K562 (cell line): ENCODE results near the gene CALD1. TPM values are rescaled to one million over a fixed set of nuclear protein-coding genes. Genes with fewer than 3 reads are reported as not detected.

Experiments
- ATAC-seq: fragments of 200-7000 bp; cut with Tn5 transposase; 3 replicates; pipeline ENCODE4 v1.9.1; 2020; ENCODE audit warnings: moderate library complexity
- BruUV-seq: library from RNA; stranded (reverse); fragments of 400-500 nt; replicated peaks from 2 replicates; lab custom pipeline; 2021; lab: Mats Ljungman, UMichigan
- CTCF ChIA-PET: fragments of 300-600 bp; formaldehyde crosslinking; extraction: SDS; loops from one replicate; lab custom pipeline; 2021; ENCODE audit warnings: low intra/inter-chr PET ratio; lab: Yijun Ruan, JAX
- POLR2A ChIA-PET: fragments of 300-600, 350-650 bp; sonication (Branson Sonifier 250); formaldehyde crosslinking; extraction: SDS; loops from one replicate; lab custom pipeline; 2021; ENCODE audit warnings: antibody characterized with exemption, inconsistent platforms; lab: Yijun Ruan, JAX
- DNase-seq, 4 experiments: peaks; one replicate each; pipeline versions ENCODE4 v3.0.0 to v3.0.0-alpha.2; 2011 to 2018; ENCODE audit warnings: low spot score in 3 of 4, mixed read lengths in 3 of 4; ENCODE audit errors: extremely low read depth in 1 of 4
- FAIRE-seq: peaks from 2 replicates; lab custom pipeline; 2011; peaks lifted over from hg19 to GRCh38; lab: Jason Lieb, UNC
- H2AFZ ChIP-seq: 2 replicates; pipeline ENCODE4 v1.6.0; 2011; ENCODE audit warnings: low read depth, low read length, control low read depth, inconsistent platforms
- H3K27ac ChIP-seq: fragments of 200-600 bp; 3 replicates; pipeline ENCODE4 v1.8.0; 2011; ENCODE audit warnings: low read depth, mild to moderate bottlenecking, control low read depth, inconsistent platforms, low read length, moderate library complexity, mixed read lengths; ENCODE audit errors: extremely low read depth
- H3K27me3 ChIP-seq, 2 experiments: fragments of 300-600 bp in 1 of 2; 2 replicates in 1 of 2; 3 replicates in 1 of 2; pipeline versions ENCODE4 v1.6.0 to v1.8.0; 2011; ENCODE audit warnings: inconsistent platforms in 2 of 2, low read length in 2 of 2, mild to moderate bottlenecking in 1 of 2, mixed read lengths in 1 of 2, moderate library complexity in 1 of 2; ENCODE audit not compliant: control insufficient read depth in 2 of 2, insufficient read depth in 2 of 2
- H3K36me3 ChIP-seq: fragments of 300-600 bp; 3 replicates; pipeline ENCODE4 v1.8.0; 2011; ENCODE audit warnings: mild to moderate bottlenecking, low read length, inconsistent platforms; ENCODE audit not compliant: control insufficient read depth, insufficient read depth
- H3K4me1 ChIP-seq, 2 experiments: fragments of 200-600 bp in 1 of 2; replicated peaks in 1 of 2; 2 replicates in 1 of 2; 3 replicates in 1 of 2; pipeline versions ENCODE4 v1.5.1 to v1.8.0; 2011; ENCODE audit warnings: inconsistent platforms in 2 of 2, low read length in 2 of 2, mild to moderate bottlenecking in 1 of 2, mixed read lengths in 1 of 2, moderate library complexity in 1 of 2; ENCODE audit not compliant: control insufficient read depth in 2 of 2, insufficient read depth in 2 of 2
- H3K4me2 ChIP-seq: 2 replicates; pipeline ENCODE4 v1.6.1; 2011; ENCODE audit warnings: low read length, control low read depth, inconsistent platforms, mixed read lengths; ENCODE audit not compliant: insufficient read depth
- H3K4me3 ChIP-seq: fragments of 200-600 bp; sonication (generic), shearing (Covaris generic); 2 replicates; pipeline ENCODE4 v1.5.1; 2016; ENCODE audit warnings: control low read depth, inconsistent platforms
- H3K79me2 ChIP-seq: fragments of 200-600 bp; 3 replicates; pipeline ENCODE4 v1.8.0; 2011; ENCODE audit warnings: low read length, inconsistent platforms; ENCODE audit not compliant: control insufficient read depth, insufficient read depth
- H3K9ac ChIP-seq, 2 experiments: 2 replicates each; pipeline versions ENCODE4 v1.6.0 to v1.6.1; 2011; ENCODE audit warnings: low read depth in 2 of 2, low read length in 2 of 2, control low read depth in 1 of 2, inconsistent platforms in 1 of 2, mild to moderate bottlenecking in 1 of 2, mixed read lengths in 1 of 2; ENCODE audit not compliant: insufficient read depth in 1 of 2
- H3K9me1 ChIP-seq: one replicate; pipeline ENCODE4 v1.6.0; 2011; ENCODE audit warnings: inconsistent platforms, mild to moderate bottlenecking, low read length, moderate library complexity; ENCODE audit not compliant: control insufficient read depth, insufficient read depth
- H3K9me3 ChIP-seq: replicated peaks from 2 replicates; pipeline ENCODE4 v1.5.1; 2011; ENCODE audit warnings: low read depth, low read length, inconsistent platforms; ENCODE audit not compliant: control insufficient read depth, insufficient read depth
- H4K20me1 ChIP-seq: replicated peaks from 2 replicates; pipeline ENCODE4 v1.6.1; 2011; ENCODE audit warnings: low read length, inconsistent platforms, mixed read lengths; ENCODE audit not compliant: control insufficient read depth, insufficient read depth
- CTBP1 ChIP-seq: fragments of 450-650 bp; IDR thresholded peaks from 2 replicates; pipeline ENCODE4 v1.6.1; 2016; ENCODE audit warnings: borderline replicate concordance
- GTF2A2 ChIP-seq: IDR thresholded peaks from 2 replicates; pipeline ENCODE4 v1.6.1; 2016; ENCODE audit warnings: mild to moderate bottlenecking, missing genetic modification characterization, missing compliant biosample characterization
- MBD2 ChIP-seq: sonication (generic); IDR thresholded peaks from 2 replicates; pipeline ENCODE4 v1.6.1; 2016; ENCODE audit warnings: low read depth, borderline replicate concordance
- MTF1 ChIP-seq: fragments of 250-450 bp; sonication (Bioruptor Pico); IDR thresholded peaks from 2 replicates; pipeline ENCODE4 v1.9.0; 2021; ENCODE audit warnings: moderate library complexity, mild to moderate bottlenecking, inconsistent platforms, borderline replicate concordance
- RUNX1 ChIP-seq: sonication (generic); IDR thresholded peaks from 2 replicates; pipeline ENCODE4 v1.6.1; 2016; ENCODE audit warnings: antibody characterized with exemption, low read depth
- ZNF589 ChIP-seq: fragments of 200-800 bp; sonication (Bioruptor generic); IDR thresholded peaks from 2 replicates; pipeline ENCODE4 v1.6.1; 2016; ENCODE audit warnings: low read depth, missing genetic modification characterization, missing compliant biosample characterization
- ZSCAN32 ChIP-seq: fragments of 450-650 bp; formaldehyde crosslinking; IDR thresholded peaks from 2 replicates; pipeline ENCODE4 v1.4.0; 2020; ENCODE audit warnings: mild to moderate bottlenecking, moderate library complexity
- WGBS: fragments of 100-300 bp; shearing (Covaris generic); methylation state at CpG from one replicate; pipeline ENCODE4 v1.1.6; 2016; ENCODE audit warnings: low coverage, mixed read lengths; ENCODE audit not compliant: insufficient coverage; ENCODE audit errors: missing lambda C conversion rate; 5-methylcytosine and 5-hydroxymethylcytosine counted together
- in situ Hi-C: fragments of 300-500 bp; cut with MboI; formaldehyde crosslinking; loops from 4 replicates; pipeline ENCODE4 v1.15.0; 2018; ENCODE audit warnings: inconsistent platforms, mixed read lengths
- intact Hi-C: fragments of 100-400 bp; cut with micrococcal nuclease; formaldehyde crosslinking; loops from 2 replicates; pipeline ENCODE4 v1.14.2; 2022
- polyA plus RNA-seq, 8 experiments: library from polyadenylated mRNA; depleted of rRNA in 4 of 8; stranded (reverse) in 5 of 8; unstranded in 3 of 8; fragments of >200 nt; fragmentation: Nextera tagmentation in 2 of 8; fragmentation: Illumina TruSeq in 1 of 8; extraction: Ambion mirVana in 2 of 8; extraction: Trizol in 1 of 8; gene quantifications; 2 replicates each; pipeline versions ENCODE4 v1.2.1 to v1.2.3, GENCODE V29; 2011 to 2014; ENCODE audit warnings: inconsistent platforms in 1 of 8, missing spikeins in 1 of 8
- total RNA-seq, 7 experiments: library from RNA; depleted of rRNA in 6 of 7; stranded (reverse); fragments of >200 nt in 6 of 7; fragmentation: Illumina TruSeq in 2 of 7; extraction: Trizol in 2 of 7; gene quantifications; 2 replicates each; pipeline versions ENCODE4 v1.2.1 to v1.2.3, GENCODE V29; 2011 to 2021; ENCODE audit warnings: low replicate concordance in 1 of 7
- TF ChIP-seq, protein P1 (sequence below): sonication (generic); formaldehyde crosslinking; IDR thresholded peaks from 2 replicates; pipeline ENCODE4 v1.8.0; 2023; ENCODE audit warnings: mild to moderate bottlenecking, missing genetic modification reagents
- TF ChIP-seq, protein P2 (sequence below): sonication (generic); formaldehyde crosslinking; IDR thresholded peaks from 2 replicates; pipeline ENCODE4 v1.8.0; 2022; ENCODE audit warnings: missing genetic modification reagents, mild to moderate bottlenecking, moderate library complexity, borderline replicate concordance
- TF ChIP-seq, protein P3 (sequence below): fragments of 450-650 bp; IDR thresholded peaks from 2 replicates; pipeline ENCODE4 v1.6.1; 2016; ENCODE audit warnings: antibody characterized with exemption

Gene CALD1
- total and polyA plus RNA-seq, 9 of the 15 experiments (the other 6 are each of a cell fraction or from before 2014, with no cell fraction given): 0.40 TPM; not detected in 8

DNA sequence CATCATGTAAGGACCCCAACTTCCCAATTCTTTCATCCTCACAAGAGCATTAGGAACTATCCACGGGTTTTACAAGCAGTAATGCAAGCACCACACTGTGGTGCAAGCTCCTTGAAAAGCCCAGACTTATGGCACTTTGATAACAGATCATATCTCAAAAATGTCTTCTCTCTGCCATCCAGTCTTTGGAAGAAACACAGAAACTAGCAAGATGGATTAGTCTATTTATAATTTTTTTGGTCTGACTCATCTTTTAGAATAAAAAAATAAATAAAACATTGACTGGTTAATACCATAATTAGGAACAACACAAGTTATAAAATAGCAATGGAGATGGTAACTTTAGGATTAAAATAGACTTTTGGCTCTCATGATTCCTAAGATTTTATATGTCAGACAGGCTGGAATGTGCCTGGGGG lies 49.0 kb upstream of the CALD1 start:
- TF ChIP-seq RUNX1: no peak
- TF ChIP-seq MBD2: no peak
- no peak for TF ChIP-seq ZNF589 (CRISPR knock-in tag)
- TF ChIP-seq GTF2A2 (tag): no peak
- no peak for TF ChIP-seq MTF1
- TF ChIP-seq ZSCAN32: no peak
- TF ChIP-seq, protein P1, sequence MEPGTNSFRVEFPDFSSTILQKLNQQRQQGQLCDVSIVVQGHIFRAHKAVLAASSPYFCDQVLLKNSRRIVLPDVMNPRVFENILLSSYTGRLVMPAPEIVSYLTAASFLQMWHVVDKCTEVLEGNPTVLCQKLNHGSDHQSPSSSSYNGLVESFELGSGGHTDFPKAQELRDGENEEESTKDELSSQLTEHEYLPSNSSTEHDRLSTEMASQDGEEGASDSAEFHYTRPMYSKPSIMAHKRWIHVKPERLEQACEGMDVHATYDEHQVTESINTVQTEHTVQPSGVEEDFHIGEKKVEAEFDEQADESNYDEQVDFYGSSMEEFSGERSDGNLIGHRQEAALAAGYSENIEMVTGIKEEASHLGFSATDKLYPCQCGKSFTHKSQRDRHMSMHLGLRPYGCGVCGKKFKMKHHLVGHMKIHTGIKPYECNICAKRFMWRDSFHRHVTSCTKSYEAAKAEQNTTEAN (CRISPR knock-in tag): no peak
- TF ChIP-seq CTBP1: no peak
- TF ChIP-seq, protein P2, sequence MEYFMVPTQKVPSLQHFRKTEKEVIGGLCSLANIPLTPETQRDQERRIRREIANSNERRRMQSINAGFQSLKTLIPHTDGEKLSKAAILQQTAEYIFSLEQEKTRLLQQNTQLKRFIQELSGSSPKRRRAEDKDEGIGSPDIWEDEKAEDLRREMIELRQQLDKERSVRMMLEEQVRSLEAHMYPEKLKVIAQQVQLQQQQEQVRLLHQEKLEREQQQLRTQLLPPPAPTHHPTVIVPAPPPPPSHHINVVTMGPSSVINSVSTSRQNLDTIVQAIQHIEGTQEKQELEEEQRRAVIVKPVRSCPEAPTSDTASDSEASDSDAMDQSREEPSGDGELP (CRISPR knock-in tag): no peak
- TF ChIP-seq, protein P3, sequence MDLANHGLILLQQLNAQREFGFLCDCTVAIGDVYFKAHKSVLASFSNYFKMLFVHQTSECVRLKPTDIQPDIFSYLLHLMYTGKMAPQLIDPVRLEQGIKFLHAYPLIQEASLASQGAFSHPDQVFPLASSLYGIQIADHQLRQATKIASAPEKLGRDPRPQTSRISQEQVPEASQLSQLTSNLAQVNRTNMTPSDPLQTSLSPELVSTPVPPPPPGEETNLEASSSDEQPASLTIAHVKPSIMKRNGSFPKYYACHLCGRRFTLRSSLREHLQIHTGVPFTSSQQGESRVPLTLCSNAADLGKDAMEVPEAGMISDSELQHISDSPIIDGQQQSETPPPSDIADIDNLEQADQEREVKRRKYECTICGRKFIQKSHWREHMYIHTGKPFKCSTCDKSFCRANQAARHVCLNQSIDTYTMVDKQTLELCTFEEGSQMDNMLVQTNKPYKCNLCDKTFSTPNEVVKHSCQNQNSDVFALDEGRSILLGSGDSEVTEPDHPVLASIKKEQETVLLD: no peak
- intact Hi-C loops (loop anchor here (10.0 kb wide), 1 partner anchor 296 kb away; no protein-coding TSS in a partner anchor), in situ Hi-C loops (no loop called here)
- Histone ChIP-seq H3K9me3 (no peaks in the 10 kb centered on the region), H3K27me3 (peaks cover 17 to 29% of the 10 kb centered on the region in 2 experiments; a peak in 4 of 5 replicates), H3K36me3 (no peaks in the 10 kb centered on the region), H3K4me1 (no peaks in the 10 kb centered on the region), H3K9ac (no peak overlapping the region), H3K4me3 (no peak overlapping the region), H3K79me2 (no peaks in the 10 kb centered on the region), H3K27ac (no peak overlapping the region), H3K4me2 (no peak overlapping the region), H3K9me1 (no peaks in the 10 kb centered on the region), H2AFZ (no peak overlapping the region), H4K20me1 (no peaks in the 10 kb centered on the region)
- no peak for DNase-seq
- FAIRE-seq: no peak
- ChIA-PET CTCF (no interaction called here), POLR2A (no interaction called here)
- ATAC-seq: no peak
- BruUV-seq: no TSS peak
- WGBS: 0% methylated on average over 1 of the region's 1 CpG
